ENCODE results near the gene RAB3GAP2. TPM values are rescaled to one million over a fixed set of nuclear protein-coding genes. Genes with fewer than 3 reads are reported as not detected.
"Not testable (repeated sequence)": the region's sequence is repeated elsewhere in the genome, so short reads cannot be mapped to it uniquely, and the experiment has no call there.

RAB3GAP2 gene
- total and polyA plus RNA-seq, 2 donors (not counting 1 experiment from before 2014, with no cell fraction given), result 31.0 to 43.8 TPM

- Histone ChIP-seq H3K9ac (ENCODE audit: insufficient read depth, low read length) (no peak overlapping the region), H4K20me1 (ENCODE audit: control insufficient read depth, extremely low read depth, insufficient read depth, low read length) (no peaks in the 10 kb centered on the region), H3K27ac (ENCODE audit: insufficient read depth, low read length) (no peak overlapping the region), H3K79me2 (ENCODE audit: control insufficient read depth, insufficient read depth, low read length) (peaks cover 63% of the 10 kb centered on the region), H3K4me3 (replicated peaks in 1 of 4; ENCODE audit: control extremely low read depth in 1 of 4, insufficient read depth in 1 of 4, low read depth in 3 of 4, low read length in 4 of 4) (no peak overlapping the region), H3K9me3 (ENCODE audit: control insufficient read depth, insufficient read depth, low read depth, low read length) (no peaks in the 10 kb centered on the region), H3K36me3 (ENCODE audit: control insufficient read depth, insufficient read depth, low read length) (no peaks in the 10 kb centered on the region), H3K27me3 (ENCODE audit: control insufficient read depth, insufficient read depth, low read length) (no peaks in the 10 kb centered on the region), H3K4me2 (ENCODE audit: extremely low read depth, insufficient read depth, low read length) (no peak overlapping the region), H2AFZ (ENCODE audit: low read length) (no peak overlapping the region), H3K4me1 (ENCODE audit: control insufficient read depth, extremely low read depth, insufficient read depth, low read length) (peaks cover 9% of the 10 kb centered on the region)
- no peak for DNase-seq (ENCODE audit: low read depth in 2 of 2)
- TF ChIP-seq EZH2 (IDR thresholded peaks at IDR 0.05; ENCODE audit: low read length, missing control alignments) (no peak), CTCF (conservative IDR thresholded peaks at IDR 0.05 in 1 of 2, IDR thresholded peaks at IDR 0.05 in 1 of 2; ENCODE audit: low read depth in 1 of 2, low read length in 2 of 2) (no peak)
These were observed 4.6 kb downstream of the RAB3GAP2 start for GRCh38 chr1:220267630-220268029.

DNA sequence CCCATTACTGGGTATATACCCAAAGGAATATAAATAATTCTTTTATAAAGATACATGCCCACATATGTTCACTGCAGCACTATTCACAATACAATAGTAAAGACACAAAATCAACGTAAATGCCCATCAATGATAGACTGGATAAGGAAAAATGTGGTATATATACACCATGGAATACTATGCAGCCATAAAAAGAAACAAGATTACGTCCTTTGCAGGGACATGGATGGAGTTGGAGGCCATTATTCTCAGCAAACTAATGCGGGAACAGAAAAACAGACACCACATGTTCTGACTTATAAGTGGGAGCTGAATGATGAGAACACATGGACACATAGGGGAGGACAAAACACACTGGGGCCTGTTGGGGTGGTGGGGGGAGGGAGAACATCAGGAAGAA is 12.0 kb downstream of the RAB3GAP2 start:
- H3K4me2 ChIP-seq (ENCODE audit: extremely low read depth, insufficient read depth, low read length); H2AFZ ChIP-seq (ENCODE audit: low read length); H3K4me3 ChIP-seq (replicated peaks in 1 of 4; ENCODE audit: control extremely low read depth in 1 of 4, insufficient read depth in 1 of 4, low read depth in 3 of 4, low read length in 4 of 4); H4K20me1 ChIP-seq (ENCODE audit: control insufficient read depth, extremely low read depth, insufficient read depth, low read length); H3K4me1 ChIP-seq (ENCODE audit: control insufficient read depth, extremely low read depth, insufficient read depth, low read length); H3K27me3 ChIP-seq (ENCODE audit: control insufficient read depth, insufficient read depth, low read length); H3K27ac ChIP-seq (ENCODE audit: insufficient read depth, low read length); DNase-seq (ENCODE audit: low read depth in 2 of 2); H3K36me3 ChIP-seq (ENCODE audit: control insufficient read depth, insufficient read depth, low read length); H3K9ac ChIP-seq (ENCODE audit: insufficient read depth, low read length); H3K9me3 ChIP-seq (ENCODE audit: control insufficient read depth, insufficient read depth, low read depth, low read length): not testable (repeated sequence)
- H3K79me2 ChIP-seq (ENCODE audit: control insufficient read depth, insufficient read depth, low read length), result peaks cover 28% of the 10 kb centered on the region

- not testable (repeated sequence) for H4K20me1 ChIP-seq (ENCODE audit: control insufficient read depth, extremely low read depth, insufficient read depth, low read length); H3K36me3 ChIP-seq (ENCODE audit: control insufficient read depth, insufficient read depth, low read length); DNase-seq (ENCODE audit: low read depth in 2 of 2); H3K4me1 ChIP-seq (ENCODE audit: control insufficient read depth, extremely low read depth, insufficient read depth, low read length); H2AFZ ChIP-seq (ENCODE audit: low read length); H3K9ac ChIP-seq (ENCODE audit: insufficient read depth, low read length); H3K27me3 ChIP-seq (ENCODE audit: control insufficient read depth, insufficient read depth, low read length); H3K4me2 ChIP-seq (ENCODE audit: extremely low read depth, insufficient read depth, low read length); H3K27ac ChIP-seq (ENCODE audit: insufficient read depth, low read length); H3K9me3 ChIP-seq (ENCODE audit: control insufficient read depth, insufficient read depth, low read depth, low read length); H3K4me3 ChIP-seq (replicated peaks in 1 of 4; ENCODE audit: control extremely low read depth in 1 of 4, insufficient read depth in 1 of 4, low read depth in 3 of 4, low read length in 4 of 4)
- H3K79me2 ChIP-seq (ENCODE audit: control insufficient read depth, insufficient read depth, low read length), result peaks cover 29% of the 10 kb centered on the region
These were observed 12.5 kb downstream of the RAB3GAP2 start for GRCh38 chr1:220259756-220260155.

- H3K79me2 ChIP-seq (ENCODE audit: control insufficient read depth, insufficient read depth, low read length), result peaks cover 24% of the 10 kb centered on the region
- not testable (repeated sequence) for H3K27me3 ChIP-seq (ENCODE audit: control insufficient read depth, insufficient read depth, low read length); H3K4me2 ChIP-seq (ENCODE audit: extremely low read depth, insufficient read depth, low read length); H3K36me3 ChIP-seq (ENCODE audit: control insufficient read depth, insufficient read depth, low read length); H3K4me3 ChIP-seq (replicated peaks in 1 of 4; ENCODE audit: control extremely low read depth in 1 of 4, insufficient read depth in 1 of 4, low read depth in 3 of 4, low read length in 4 of 4); H4K20me1 ChIP-seq (ENCODE audit: control insufficient read depth, extremely low read depth, insufficient read depth, low read length); H2AFZ ChIP-seq (ENCODE audit: low read length); H3K9ac ChIP-seq (ENCODE audit: insufficient read depth, low read length); H3K9me3 ChIP-seq (ENCODE audit: control insufficient read depth, insufficient read depth, low read depth, low read length); H3K4me1 ChIP-seq (ENCODE audit: control insufficient read depth, extremely low read depth, insufficient read depth, low read length); DNase-seq (ENCODE audit: low read depth in 2 of 2); H3K27ac ChIP-seq (ENCODE audit: insufficient read depth, low read length)
These were observed 16.1 kb downstream of the RAB3GAP2 start for GRCh38 chr1:220256194-220256593.

All from fibroblast of lung (primary cell).